K562 (cell line): ENCODE results near the gene ZNF385C. TPM values are rescaled to one million over a fixed set of nuclear protein-coding genes. Genes with fewer than 3 reads are reported as not detected.
A peak's percentile ranks its signal among the peaks of the same experiment; 100 is the strongest.

Experiments used
- ARID1B ChIP-seq: fragments of 450-650 bp; IDR thresholded peaks from 2 replicates; pipeline ENCODE4 v1.6.1; 2016; ENCODE audit warnings: antibody characterized with exemption, mild to moderate bottlenecking, inconsistent platforms
- CBFB ChIP-seq: sonication (generic); formaldehyde crosslinking; IDR thresholded peaks from 2 replicates; pipeline ENCODE4 v1.4.0; 2020; ENCODE audit warnings: mild to moderate bottlenecking, missing genetic modification reagents
- DDX20 ChIP-seq: fragments of 450-650 bp; IDR thresholded peaks from 2 replicates; pipeline ENCODE4 v1.6.1; 2016; ENCODE audit warnings: missing genetic modification characterization, low read depth, mild to moderate bottlenecking, missing compliant biosample characterization, moderate library complexity
- DMBX1 ChIP-seq: fragments of 250-450 bp; sonication (Bioruptor Pico); IDR thresholded peaks from 2 replicates; pipeline ENCODE4 v1.8.0; 2022; ENCODE audit warnings: inconsistent platforms, mild to moderate bottlenecking, moderate library complexity, borderline replicate concordance
- EGR1 ChIP-seq: fragments of 450-650 bp; conservative IDR thresholded peaks from 2 replicates; pipeline ENCODE4 v1.6.1; 2017; ENCODE audit warnings: mild to moderate bottlenecking
- GATAD2B ChIP-seq: fragments of 450-650 bp; IDR thresholded peaks from 2 replicates; pipeline ENCODE4 v1.6.1; 2017; ENCODE audit warnings: mild to moderate bottlenecking, borderline replicate concordance
- HDAC8 ChIP-seq: fragments of 450-650 bp; IDR thresholded peaks from 2 replicates; pipeline ENCODE4 v1.6.1; 2016; ENCODE audit warnings: mild to moderate bottlenecking, missing genetic modification characterization, moderate library complexity, missing compliant biosample characterization
- HNRNPUL1 ChIP-seq: fragments of 200-400 bp; formaldehyde crosslinking; IDR thresholded peaks from 2 replicates; pipeline ENCODE4 v1.6.1; 2017; ENCODE audit warnings: low read length
- KLF1 ChIP-seq: fragments of 450-650 bp; IDR thresholded peaks from 2 replicates; pipeline ENCODE4 v1.6.1; 2016; ENCODE audit warnings: missing genetic modification characterization, missing compliant biosample characterization
- MAZ ChIP-seq, 2 experiments: fragments of 450-650 bp in 1 of 2; sonication (generic) in 1 of 2; formaldehyde crosslinking; IDR thresholded peaks in 1 of 2; conservative IDR thresholded peaks in 1 of 2; 2 replicates each; pipeline versions ENCODE4 v1.4.0 to v1.5.0; 2020; ENCODE audit warnings: mild to moderate bottlenecking in 1 of 2, missing genetic modification reagents in 1 of 2
- NR4A1 ChIP-seq, 2 experiments: fragments of 250-450 bp in 1 of 2; fragments of 450-650 bp in 1 of 2; sonication (Bioruptor Pico) in 1 of 2; IDR thresholded peaks; 2 replicates each; pipeline versions ENCODE4 v1.4.0 to v1.6.1; 2016 to 2020; ENCODE audit warnings: mild to moderate bottlenecking in 2 of 2, missing compliant biosample characterization in 1 of 2, missing genetic modification characterization in 1 of 2, moderate library complexity in 1 of 2
- PTTG1 ChIP-seq: fragments of 450-650 bp; IDR thresholded peaks from 2 replicates; pipeline ENCODE4 v1.6.1; 2016; ENCODE audit warnings: low read depth, mild to moderate bottlenecking, missing genetic modification characterization, missing compliant biosample characterization
- RBFOX2 ChIP-seq: fragments of 200-400 bp; formaldehyde crosslinking; IDR thresholded peaks from 2 replicates; pipeline ENCODE4 v1.6.1; 2017; ENCODE audit warnings: low read depth, mild to moderate bottlenecking, low read length, moderate library complexity
- SMAD4 ChIP-seq: fragments of 250-450 bp; sonication (Bioruptor Pico); conservative IDR thresholded peaks from 2 replicates; pipeline ENCODE4 v1.8.0; 2021; ENCODE audit warnings: inconsistent platforms, mild to moderate bottlenecking, moderate library complexity
- TEAD4 ChIP-seq, 2 experiments: sonication (generic) in 1 of 2; formaldehyde crosslinking in 1 of 2; IDR thresholded peaks; 2 replicates each; pipeline versions ENCODE4 v1.6.1 to v1.8.0; 2012 to 2022; ENCODE audit warnings: borderline replicate concordance in 1 of 2, inconsistent platforms in 1 of 2, low read length in 1 of 2, mild to moderate bottlenecking in 1 of 2, missing genetic modification reagents in 1 of 2
- ZNF146 ChIP-seq: IDR thresholded peaks from one replicate; pipeline ENCODE4 v1.6.1; 2018; ENCODE audit warnings: missing compliant biosample characterization; ENCODE audit not compliant: unreplicated experiment
- ZNF253 ChIP-seq: fragments of 250-450 bp; sonication (Bioruptor Pico); conservative IDR thresholded peaks from 2 replicates; pipeline ENCODE4 v1.6.1; 2021; ENCODE audit warnings: mild to moderate bottlenecking
- polyA plus RNA-seq, 8 experiments: library from polyadenylated mRNA; depleted of rRNA in 4 of 8; stranded (reverse) in 5 of 8; unstranded in 3 of 8; fragments of >200 nt; fragmentation: Nextera tagmentation in 2 of 8; fragmentation: Illumina TruSeq in 1 of 8; extraction: Ambion mirVana in 2 of 8; extraction: Trizol in 1 of 8; gene quantifications; 2 replicates each; pipeline versions ENCODE4 v1.2.1 to v1.2.3, GENCODE V29; 2011 to 2014; ENCODE audit warnings: inconsistent platforms in 1 of 8, missing spikeins in 1 of 8
- total RNA-seq, 7 experiments: library from RNA; depleted of rRNA in 6 of 7; stranded (reverse); fragments of >200 nt in 6 of 7; fragmentation: Illumina TruSeq in 2 of 7; extraction: Trizol in 2 of 7; gene quantifications; 2 replicates each; pipeline versions ENCODE4 v1.2.1 to v1.2.3, GENCODE V29; 2011 to 2021; ENCODE audit warnings: low replicate concordance in 1 of 7
- TF ChIP-seq, protein P1 (sequence below): fragments of 450-650 bp; conservative IDR thresholded peaks from 2 replicates; pipeline ENCODE4 v1.6.1; 2016; ENCODE audit warnings: missing genetic modification characterization, low read depth, mild to moderate bottlenecking, missing compliant biosample characterization, moderate library complexity
- TF ChIP-seq, protein P2 (sequence below): IDR thresholded peaks from 2 replicates; pipeline ENCODE4 v1.6.1; 2014; ENCODE audit warnings: antibody characterized with exemption
- TF ChIP-seq, protein P3 (sequence below): fragments of 250-450 bp; sonication (Bioruptor Pico); IDR thresholded peaks from 2 replicates; pipeline ENCODE4 v1.8.0; 2021; ENCODE audit warnings: moderate library complexity, mild to moderate bottlenecking, inconsistent platforms

ZNF385C gene
- total and polyA plus RNA-seq, 9 of the 15 experiments (the other 6 are each of a cell fraction or from before 2014, with no cell fraction given): 0.03 to 0.35 (median 0.18) TPM; not detected in 1

DNA sequence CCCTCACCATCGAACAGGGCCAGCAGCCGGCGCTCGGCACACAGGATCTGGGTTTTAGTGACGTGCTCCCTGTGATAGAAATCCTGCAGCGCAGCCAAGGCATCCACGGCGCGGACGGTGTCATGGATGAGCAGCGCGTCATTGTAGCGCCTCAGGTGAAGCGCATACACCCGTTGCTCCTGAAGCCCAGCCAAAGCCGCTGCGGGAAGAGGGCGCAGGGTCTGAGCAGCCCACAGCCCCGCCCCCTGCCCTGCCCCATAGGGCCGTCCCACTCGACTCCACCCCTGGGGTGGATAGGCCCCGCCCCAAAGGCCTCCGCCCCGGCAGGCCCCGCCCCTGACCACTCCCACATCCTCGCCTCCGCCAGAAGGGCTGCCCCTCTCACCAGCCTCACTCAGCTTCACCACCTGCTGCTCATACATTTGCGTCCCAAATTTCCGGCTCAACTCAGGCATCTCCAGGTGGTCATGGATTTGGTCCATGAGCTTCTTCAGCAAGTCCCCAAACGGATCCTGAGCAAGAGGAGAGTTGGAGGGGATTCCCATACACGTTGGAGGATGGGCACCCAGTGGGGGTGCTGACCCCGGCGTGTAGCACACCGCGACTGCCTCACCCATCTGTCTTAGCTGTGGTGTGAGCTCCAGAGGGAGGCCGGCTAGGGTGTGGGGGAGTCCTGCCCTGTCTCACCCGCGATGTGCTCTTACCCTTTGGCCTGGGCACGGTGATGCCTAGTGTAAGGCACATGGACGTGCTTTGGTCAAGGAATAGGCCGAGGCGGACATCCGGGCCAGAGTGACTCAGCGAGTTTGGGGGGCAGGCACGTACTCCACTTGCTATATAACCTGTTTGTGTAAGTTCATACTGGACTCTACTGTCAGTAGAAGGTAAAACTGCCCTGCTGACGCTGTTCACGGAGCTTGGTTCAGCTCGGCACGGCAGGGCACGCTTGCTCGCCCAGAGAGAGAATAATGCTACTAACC, 9.6 kb upstream of the ZNF385C start (continued):
- TF ChIP-seq, protein P1, sequence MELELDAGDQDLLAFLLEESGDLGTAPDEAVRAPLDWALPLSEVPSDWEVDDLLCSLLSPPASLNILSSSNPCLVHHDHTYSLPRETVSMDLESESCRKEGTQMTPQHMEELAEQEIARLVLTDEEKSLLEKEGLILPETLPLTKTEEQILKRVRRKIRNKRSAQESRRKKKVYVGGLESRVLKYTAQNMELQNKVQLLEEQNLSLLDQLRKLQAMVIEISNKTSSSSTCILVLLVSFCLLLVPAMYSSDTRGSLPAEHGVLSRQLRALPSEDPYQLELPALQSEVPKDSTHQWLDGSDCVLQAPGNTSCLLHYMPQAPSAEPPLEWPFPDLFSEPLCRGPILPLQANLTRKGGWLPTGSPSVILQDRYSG (tag): peak; percentile 79
- TF ChIP-seq SMAD4 (CRISPR knock-in tag): peak; percentile 83
- no peak for TF ChIP-seq DDX20 (tag)
- 0 out of 4 replicates have a peak, but pooled peaks of 1 of the 2 experiments have one; percentile 25 for TF ChIP-seq MAZ (CRISPR knock-in tag; conservative IDR thresholded peaks at IDR 0.05 in 1 of 2, IDR thresholded peaks at IDR 0.05 in 1 of 2)
- no peak for TF ChIP-seq ZNF146
- TF ChIP-seq ARID1B: no peak
- no peak for TF ChIP-seq GATAD2B
- TF ChIP-seq RBFOX2: peak; percentile 57
- TF ChIP-seq TEAD4 (IDR thresholded peaks at IDR 0.05; ENCODE audit: low read length): no peak
- TF ChIP-seq TEAD4 (CRISPR knock-in tag; IDR thresholded peaks at IDR 0.05; ENCODE audit: borderline replicate concordance): no peak
- TF ChIP-seq, protein P2, sequence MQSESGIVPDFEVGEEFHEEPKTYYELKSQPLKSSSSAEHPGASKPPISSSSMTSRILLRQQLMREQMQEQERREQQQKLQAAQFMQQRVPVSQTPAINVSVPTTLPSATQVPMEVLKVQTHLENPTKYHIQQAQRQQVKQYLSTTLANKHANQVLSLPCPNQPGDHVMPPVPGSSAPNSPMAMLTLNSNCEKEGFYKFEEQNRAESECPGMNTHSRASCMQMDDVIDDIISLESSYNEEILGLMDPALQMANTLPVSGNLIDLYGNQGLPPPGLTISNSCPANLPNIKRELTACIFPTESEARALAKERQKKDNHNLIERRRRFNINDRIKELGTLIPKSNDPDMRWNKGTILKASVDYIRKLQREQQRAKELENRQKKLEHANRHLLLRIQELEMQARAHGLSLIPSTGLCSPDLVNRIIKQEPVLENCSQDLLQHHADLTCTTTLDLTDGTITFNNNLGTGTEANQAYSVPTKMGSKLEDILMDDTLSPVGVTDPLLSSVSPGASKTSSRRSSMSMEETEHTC: no peak
- TF ChIP-seq DMBX1 (CRISPR knock-in tag): peak; percentile 89
- peak; percentile 88 for TF ChIP-seq HDAC8 (tag)
- no peak for TF ChIP-seq KLF1
- peak; percentile 37; the same call in 1 of the 2 replicates for TF ChIP-seq PTTG1 (tag)
- TF ChIP-seq CBFB (CRISPR knock-in tag): peak; percentile 69; the same call in 1 of the 2 replicates
- TF ChIP-seq ZNF253: no peak
- TF ChIP-seq, protein P3, sequence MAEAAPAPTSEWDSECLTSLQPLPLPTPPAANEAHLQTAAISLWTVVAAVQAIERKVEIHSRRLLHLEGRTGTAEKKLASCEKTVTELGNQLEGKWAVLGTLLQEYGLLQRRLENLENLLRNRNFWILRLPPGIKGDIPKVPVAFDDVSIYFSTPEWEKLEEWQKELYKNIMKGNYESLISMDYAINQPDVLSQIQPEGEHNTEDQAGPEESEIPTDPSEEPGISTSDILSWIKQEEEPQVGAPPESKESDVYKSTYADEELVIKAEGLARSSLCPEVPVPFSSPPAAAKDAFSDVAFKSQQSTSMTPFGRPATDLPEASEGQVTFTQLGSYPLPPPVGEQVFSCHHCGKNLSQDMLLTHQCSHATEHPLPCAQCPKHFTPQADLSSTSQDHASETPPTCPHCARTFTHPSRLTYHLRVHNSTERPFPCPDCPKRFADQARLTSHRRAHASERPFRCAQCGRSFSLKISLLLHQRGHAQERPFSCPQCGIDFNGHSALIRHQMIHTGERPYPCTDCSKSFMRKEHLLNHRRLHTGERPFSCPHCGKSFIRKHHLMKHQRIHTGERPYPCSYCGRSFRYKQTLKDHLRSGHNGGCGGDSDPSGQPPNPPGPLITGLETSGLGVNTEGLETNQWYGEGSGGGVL (CRISPR knock-in tag): 0 out of 2 replicates have a peak, but pooled peaks have one; percentile 34
- no peak for TF ChIP-seq HNRNPUL1
- no peak for TF ChIP-seq NR4A1 (CRISPR knock-in tag; IDR thresholded peaks at IDR 0.05)
- TF ChIP-seq NR4A1 (tag; IDR thresholded peaks at IDR 0.05): peak; percentile 91
- TF ChIP-seq EGR1: 0 out of 2 replicates have a peak, but pooled peaks have one; percentile 8
